Measurements from ENCODE around the gene OR2H2. TPM values are rescaled to one million over a fixed set of nuclear protein-coding genes. Genes with fewer than 3 reads are reported as not detected.

Gene OR2H2
- total RNA-seq, 1 experiment from 2014 or later = not detected

DNA sequence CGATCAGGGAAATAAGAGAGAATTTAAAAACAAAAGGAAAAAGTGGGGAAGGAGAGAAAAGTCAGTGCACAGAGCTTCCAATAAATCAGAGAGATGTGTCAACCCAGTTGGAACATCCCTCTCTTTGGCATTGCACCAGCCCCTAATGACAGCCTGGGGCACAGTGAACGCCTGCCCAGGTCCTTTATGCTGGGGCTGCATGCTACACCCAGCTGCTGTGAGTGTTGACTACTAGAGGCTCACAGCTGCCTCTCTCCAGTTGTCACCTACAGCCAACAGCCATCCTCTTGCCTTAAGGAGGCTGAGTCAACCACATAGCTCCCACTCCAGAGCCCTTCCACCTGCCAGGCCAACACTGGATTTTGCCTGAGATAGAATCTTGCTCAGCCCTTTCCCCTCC is 19.0 kb downstream of the OR2H2 start:
- H3K4me3 ChIP-seq (ENCODE audit: insufficient read depth, low read depth, low read length) = no peak overlapping the region
- no peaks in the 10 kb centered on the region for H3K27me3 ChIP-seq (ENCODE audit: control insufficient read depth, insufficient read depth, low read length)
- DNase-seq = no peak
- peaks cover 70% of the 10 kb centered on the region for H3K36me3 ChIP-seq (replicated peaks; ENCODE audit: control insufficient read depth, insufficient read depth, low read length)

DNA sequence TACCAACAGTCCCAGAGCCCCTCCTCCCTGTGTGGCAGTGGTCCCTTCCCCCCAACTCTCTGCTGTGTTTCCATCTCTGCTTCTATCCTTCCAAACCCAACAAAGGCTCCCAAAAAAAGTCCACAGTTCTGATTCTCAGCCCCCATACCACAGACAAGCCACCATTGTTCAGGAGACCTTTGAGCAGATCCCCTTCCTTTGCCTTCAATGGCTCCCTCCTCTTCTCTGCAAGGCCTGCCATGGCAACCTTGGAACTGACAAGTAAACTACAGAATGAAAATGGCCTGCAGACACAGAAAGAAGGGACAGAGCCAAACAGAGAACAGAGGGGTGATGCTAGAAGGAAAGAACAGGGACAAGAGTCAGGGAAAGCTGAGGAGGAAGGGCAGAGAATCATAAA is 23.2 kb downstream of the OR2H2 start:
- no peak for DNase-seq
- peaks cover 74% of the 10 kb centered on the region for H3K36me3 ChIP-seq (replicated peaks; ENCODE audit: control insufficient read depth, insufficient read depth, low read length)
- H3K4me3 ChIP-seq (ENCODE audit: insufficient read depth, low read depth, low read length) = no peak overlapping the region
- H3K27me3 ChIP-seq (ENCODE audit: control insufficient read depth, insufficient read depth, low read length) = no peaks in the 10 kb centered on the region

DNA sequence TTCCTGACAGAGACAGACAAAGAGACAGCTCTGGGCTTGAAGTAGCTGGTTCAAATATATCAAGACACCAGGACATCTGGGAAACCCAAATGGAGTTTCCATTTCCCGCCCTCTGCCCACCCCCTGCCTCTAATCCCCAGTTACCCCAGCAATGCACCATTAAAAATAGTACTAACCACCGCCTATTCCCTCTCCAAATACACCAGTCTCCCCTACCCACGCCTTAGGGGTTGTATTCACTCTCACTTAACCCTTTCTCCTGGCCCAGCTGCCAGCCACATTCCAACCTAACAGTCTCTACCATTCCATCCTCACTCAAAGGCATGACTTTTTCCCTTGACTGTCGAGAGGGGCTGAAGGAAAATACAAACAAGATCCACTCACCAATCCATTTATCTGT is 25.6 kb downstream of the OR2H2 start:
- no peaks in the 10 kb centered on the region for H3K27me3 ChIP-seq (ENCODE audit: control insufficient read depth, insufficient read depth, low read length)
- DNase-seq = no peak
- H3K36me3 ChIP-seq (replicated peaks; ENCODE audit: control insufficient read depth, insufficient read depth, low read length) = peaks cover 66% of the 10 kb centered on the region
- no peak overlapping the region for H3K4me3 ChIP-seq (ENCODE audit: insufficient read depth, low read depth, low read length)

DNA sequence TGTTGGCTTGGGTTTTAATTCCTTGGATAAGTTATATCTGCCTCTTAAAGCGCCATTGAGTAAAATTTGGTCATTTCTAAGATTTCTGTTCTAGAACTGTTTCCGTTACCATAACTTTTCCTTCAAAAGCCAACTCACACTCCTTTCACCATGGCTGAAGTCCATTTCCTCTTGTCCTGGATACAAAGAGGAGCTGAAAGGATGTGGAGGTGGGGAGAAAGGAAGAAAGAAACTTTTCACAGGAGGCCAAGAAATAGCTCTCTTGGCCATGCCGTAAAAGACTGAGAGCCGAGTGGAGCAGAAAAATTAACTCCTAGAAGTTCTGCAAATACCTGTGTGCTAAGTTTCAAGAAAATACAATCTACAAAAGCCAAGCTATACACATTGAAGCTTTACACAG is 26.5 kb downstream of the OR2H2 start:
- H3K27me3 ChIP-seq (ENCODE audit: control insufficient read depth, insufficient read depth, low read length) = no peaks in the 10 kb centered on the region
- DNase-seq = no peak
- no peak overlapping the region for H3K4me3 ChIP-seq (ENCODE audit: insufficient read depth, low read depth, low read length)
- H3K36me3 ChIP-seq (replicated peaks; ENCODE audit: control insufficient read depth, insufficient read depth, low read length) = peaks cover 57% of the 10 kb centered on the region

DNA sequence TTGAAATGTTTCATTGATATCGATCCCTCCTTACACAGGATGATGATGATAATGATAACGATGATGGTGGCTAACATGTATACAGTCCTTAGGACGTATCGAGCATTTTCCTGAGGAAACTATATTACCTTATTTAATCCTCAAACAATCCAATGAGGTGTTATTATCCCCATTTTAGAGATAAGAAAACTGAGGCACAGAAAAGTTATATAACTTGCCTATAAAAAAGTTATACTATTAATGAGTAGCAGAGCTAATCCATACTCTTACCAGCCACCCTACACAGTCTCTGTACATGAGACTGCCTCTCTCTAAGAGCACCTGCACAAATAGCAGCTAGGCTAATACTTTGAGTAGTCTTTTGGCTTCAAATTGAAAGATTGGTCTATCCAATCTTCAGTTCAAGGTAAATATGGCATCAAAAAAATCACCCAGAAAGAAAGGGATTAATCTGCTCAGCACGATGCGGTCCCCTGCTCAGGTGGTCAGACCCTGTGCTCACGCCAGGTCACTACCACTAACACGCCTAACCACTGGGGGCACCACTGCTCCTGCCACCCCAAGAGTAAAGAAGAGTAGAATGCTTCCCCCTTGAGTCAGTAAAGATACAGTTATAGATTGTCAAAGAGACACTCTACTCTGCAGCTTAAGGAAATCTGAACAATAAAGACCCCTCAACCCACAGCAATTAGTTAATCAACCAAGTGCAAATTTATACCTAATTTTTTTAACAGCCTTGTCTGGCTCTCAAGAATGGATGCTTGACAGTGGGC is 33.0 kb downstream of the OR2H2 start:
- Histone ChIP-seq H3K36me3 (replicated peaks; ENCODE audit: control insufficient read depth, insufficient read depth, low read length) (peaks cover 46% of the 10 kb centered on the region), H3K27me3 (ENCODE audit: control insufficient read depth, insufficient read depth, low read length) (no peaks in the 10 kb centered on the region), H3K4me3 (ENCODE audit: insufficient read depth, low read depth, low read length) (no peak overlapping the region)
- DNase-seq = peak; percentile 79

DNA sequence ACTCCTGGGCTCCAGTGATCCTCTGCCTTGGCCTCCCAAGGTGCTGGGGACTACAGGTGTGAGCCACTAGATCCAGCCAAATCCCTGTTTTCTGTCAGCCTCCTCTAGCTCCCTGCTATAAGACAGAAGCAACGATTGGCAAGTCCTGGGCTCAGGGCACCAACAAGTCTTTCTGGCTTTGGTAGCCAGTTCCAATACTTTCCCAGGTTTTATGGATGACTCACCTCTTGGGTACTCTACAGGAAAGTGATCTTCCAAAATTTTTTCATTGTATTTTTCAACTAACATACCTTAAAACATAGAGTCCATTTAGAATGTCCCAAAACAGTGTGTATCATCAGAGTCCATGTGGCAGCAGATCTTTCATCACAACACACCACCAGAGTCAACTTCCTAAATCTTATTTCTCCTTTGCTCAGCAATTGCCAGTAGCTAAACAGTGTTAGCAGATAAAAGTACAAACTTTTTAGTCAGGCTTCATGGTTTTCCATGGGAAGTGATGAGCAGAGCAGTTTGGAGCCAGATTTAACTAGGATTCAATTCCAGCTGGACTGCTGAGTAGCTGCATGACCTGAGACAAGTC is 34.7 kb downstream of the OR2H2 start:
- H3K36me3 ChIP-seq (replicated peaks; ENCODE audit: control insufficient read depth, insufficient read depth, low read length) = peaks cover 46% of the 10 kb centered on the region

DNA sequence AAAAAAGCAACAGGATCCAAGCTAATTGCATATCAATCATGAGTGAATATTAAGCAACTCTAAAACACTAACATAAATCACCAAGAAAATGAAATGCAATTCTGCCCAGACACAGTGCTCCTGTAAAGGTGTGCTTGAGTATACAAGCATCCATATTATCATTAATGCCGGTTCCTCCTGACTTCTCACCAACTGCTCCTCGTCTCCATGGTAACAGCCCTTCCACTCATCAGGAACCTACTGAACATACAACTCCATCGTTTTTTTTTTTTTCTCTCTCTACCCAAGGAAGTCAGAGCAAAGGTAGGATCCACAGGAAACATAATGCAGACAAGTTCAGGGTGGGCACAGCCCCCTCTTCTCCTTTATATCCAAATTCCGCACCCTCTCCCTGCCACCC is 35.7 kb downstream of the OR2H2 start:
- Histone ChIP-seq H3K4me3 (ENCODE audit: insufficient read depth, low read depth, low read length) (no peak overlapping the region), H3K36me3 (replicated peaks; ENCODE audit: control insufficient read depth, insufficient read depth, low read length) (peaks cover 46% of the 10 kb centered on the region), H3K27me3 (ENCODE audit: control insufficient read depth, insufficient read depth, low read length) (no peaks in the 10 kb centered on the region)
- no peak for DNase-seq

More for the DNA sequence above, 34.7 kb downstream of the OR2H2 start:
- no peak for DNase-seq
- Histone ChIP-seq H3K4me3 (ENCODE audit: insufficient read depth, low read depth, low read length) (no peak overlapping the region), H3K27me3 (ENCODE audit: control insufficient read depth, insufficient read depth, low read length) (no peaks in the 10 kb centered on the region)

DNA sequence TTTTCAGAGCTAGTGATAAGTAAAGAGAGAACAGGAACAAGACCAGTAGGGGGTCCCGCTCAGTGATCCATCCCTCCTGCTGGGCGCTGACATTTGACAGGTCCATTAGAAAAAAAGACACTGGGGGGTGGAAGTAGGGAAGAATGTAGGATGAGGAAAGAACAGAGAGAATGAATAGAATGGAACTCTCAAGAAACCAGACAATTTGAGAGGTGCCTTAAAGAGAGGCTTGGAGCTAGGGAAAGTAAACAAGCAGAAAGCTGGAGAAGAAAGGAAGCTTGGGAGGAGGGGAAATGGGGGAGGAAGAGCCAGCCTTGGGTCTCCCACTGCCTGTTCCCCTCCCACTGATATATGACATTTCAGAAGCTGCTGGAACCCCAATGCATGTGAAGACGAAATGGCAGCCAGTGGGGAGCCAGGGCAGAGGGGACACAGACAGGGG is 39.6 kb downstream of the OR2H2 start:
- H3K4me3 ChIP-seq (ENCODE audit: insufficient read depth, low read depth, low read length) = no peak overlapping the region
- peak; percentile 47 for DNase-seq
- H3K36me3 ChIP-seq (replicated peaks; ENCODE audit: control insufficient read depth, insufficient read depth, low read length) = peaks cover 34% of the 10 kb centered on the region
- no peaks in the 10 kb centered on the region for H3K27me3 ChIP-seq (ENCODE audit: control insufficient read depth, insufficient read depth, low read length)

DNA sequence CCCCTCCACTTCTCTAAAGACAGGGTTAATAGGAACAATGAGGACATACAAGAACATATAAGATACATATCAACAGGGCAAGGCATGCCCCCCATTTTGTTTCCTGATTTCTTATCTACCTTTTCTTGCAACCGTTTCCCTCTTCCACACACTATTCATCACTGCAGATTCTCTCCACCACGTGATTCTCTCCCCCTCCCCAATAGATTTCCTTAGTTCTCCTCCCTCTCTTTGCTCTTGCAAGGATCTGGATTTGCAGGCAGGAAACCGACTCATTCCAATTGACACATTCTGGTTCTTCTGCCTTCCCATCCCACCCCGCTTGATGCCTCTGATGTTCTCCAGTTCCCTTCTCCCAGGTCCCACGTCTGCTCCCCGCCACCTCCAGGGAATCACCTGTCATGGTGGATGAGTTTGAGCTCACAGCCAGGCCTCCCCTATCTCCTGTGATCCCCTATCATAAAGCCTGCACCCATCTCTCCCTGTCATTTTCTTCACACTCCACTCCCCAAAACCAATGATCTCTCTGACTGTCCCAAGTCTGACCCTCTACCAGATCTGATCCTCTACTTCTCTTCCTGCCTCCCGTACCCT is 40.5 kb downstream of the OR2H2 start:
- no peak for DNase-seq
- H3K4me3 ChIP-seq (ENCODE audit: insufficient read depth, low read depth, low read length) = peak overlapping the region; percentile 16; the same call in 1 of the 2 replicates

DNA sequence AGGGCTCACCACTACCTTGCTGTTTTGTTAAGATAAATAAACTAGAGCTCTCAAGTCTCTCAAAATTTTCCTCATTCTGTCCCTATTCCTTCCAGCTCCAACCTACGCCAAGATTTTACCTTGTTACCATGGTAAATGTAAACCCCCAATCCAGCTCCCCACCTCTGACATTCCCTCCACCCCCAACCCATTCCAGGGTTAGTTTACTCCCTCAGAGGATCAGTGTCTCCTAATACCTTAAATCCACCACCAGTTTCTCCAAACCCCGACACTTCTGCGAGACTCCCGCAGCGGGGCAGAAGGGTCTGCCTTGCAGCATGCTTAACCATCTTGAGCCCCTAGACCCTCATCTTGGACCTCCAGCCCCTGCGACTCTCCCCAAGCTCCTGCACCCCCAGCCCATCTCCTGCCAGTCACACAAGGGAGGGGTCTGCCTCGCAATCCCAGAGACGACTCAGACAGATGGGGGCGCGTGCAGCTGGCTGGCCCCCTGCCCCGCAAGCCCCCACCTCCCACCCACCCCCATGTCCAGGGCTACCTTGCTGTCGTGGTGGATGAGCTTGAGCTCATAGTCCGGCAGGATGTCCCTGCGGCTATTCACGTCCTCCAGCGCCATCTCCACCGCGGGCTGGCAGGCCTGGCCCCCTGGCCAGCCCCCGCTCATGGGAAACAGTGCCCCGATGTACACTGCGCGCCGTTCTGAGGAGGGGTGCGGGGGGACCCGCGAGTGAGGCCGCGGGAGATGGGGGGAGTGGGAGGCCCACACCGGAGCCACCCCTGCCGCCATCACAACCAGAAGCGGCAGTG is 42.2 kb downstream of the OR2H2 start:
- Histone ChIP-seq H3K36me3 (replicated peaks; ENCODE audit: control insufficient read depth, insufficient read depth, low read length) (peaks cover 14% of the 10 kb centered on the region), H3K4me3 (ENCODE audit: insufficient read depth, low read depth, low read length) (peak overlapping the region; percentile 67), H3K27me3 (ENCODE audit: control insufficient read depth, insufficient read depth, low read length) (no peaks in the 10 kb centered on the region; the same call in 1 of the 2 replicates)
- peak; percentile 76 for DNase-seq

More for the DNA sequence above, 40.5 kb downstream of the OR2H2 start:
- Histone ChIP-seq H3K27me3 (ENCODE audit: control insufficient read depth, insufficient read depth, low read length) (no peaks in the 10 kb centered on the region; the same call in 1 of the 2 replicates), H3K36me3 (replicated peaks; ENCODE audit: control insufficient read depth, insufficient read depth, low read length) (peaks cover 27% of the 10 kb centered on the region)

DNA sequence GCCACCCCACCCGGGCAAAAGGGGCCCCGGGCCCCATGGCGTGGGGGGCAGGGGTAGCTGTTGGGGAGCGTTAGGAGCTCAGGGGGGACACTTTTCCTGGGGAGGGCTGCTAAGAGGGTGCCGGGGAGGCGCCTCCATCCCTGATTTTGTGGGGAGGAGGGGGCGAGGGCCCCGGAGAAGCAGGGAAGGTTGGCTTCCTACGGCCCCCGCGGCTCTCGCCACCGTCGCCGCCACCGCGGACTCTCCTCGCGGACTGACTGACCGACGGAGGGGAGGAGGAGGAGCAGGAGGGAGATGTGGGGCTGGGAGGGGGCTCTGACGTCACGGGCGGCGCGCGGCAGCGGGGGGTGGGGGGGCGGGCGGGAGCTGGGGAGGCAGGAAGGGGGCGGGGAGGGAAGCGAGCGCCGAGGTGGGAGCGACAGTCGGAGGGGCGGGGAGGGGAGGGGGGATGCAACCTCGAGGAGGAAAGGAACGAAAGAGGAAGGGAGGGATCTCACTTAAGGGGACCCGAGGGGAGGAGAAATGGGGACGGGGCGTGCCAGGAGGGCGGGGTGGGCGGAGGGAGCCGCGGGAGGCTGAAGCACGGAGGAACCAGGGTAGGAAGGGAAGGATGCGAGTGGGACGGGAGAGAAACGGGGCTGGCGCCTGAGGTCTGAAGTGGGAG is 43.0 kb downstream of the OR2H2 start:
- Histone ChIP-seq H3K4me3 (ENCODE audit: insufficient read depth, low read depth, low read length) (peak overlapping the region; percentile 67), H3K27me3 (ENCODE audit: control insufficient read depth, insufficient read depth, low read length) (no peaks in the 10 kb centered on the region; the same call in 1 of the 2 replicates), H3K36me3 (replicated peaks; ENCODE audit: control insufficient read depth, insufficient read depth, low read length) (peaks cover 11% of the 10 kb centered on the region)
- DNase-seq = peak; percentile 97

DNA sequence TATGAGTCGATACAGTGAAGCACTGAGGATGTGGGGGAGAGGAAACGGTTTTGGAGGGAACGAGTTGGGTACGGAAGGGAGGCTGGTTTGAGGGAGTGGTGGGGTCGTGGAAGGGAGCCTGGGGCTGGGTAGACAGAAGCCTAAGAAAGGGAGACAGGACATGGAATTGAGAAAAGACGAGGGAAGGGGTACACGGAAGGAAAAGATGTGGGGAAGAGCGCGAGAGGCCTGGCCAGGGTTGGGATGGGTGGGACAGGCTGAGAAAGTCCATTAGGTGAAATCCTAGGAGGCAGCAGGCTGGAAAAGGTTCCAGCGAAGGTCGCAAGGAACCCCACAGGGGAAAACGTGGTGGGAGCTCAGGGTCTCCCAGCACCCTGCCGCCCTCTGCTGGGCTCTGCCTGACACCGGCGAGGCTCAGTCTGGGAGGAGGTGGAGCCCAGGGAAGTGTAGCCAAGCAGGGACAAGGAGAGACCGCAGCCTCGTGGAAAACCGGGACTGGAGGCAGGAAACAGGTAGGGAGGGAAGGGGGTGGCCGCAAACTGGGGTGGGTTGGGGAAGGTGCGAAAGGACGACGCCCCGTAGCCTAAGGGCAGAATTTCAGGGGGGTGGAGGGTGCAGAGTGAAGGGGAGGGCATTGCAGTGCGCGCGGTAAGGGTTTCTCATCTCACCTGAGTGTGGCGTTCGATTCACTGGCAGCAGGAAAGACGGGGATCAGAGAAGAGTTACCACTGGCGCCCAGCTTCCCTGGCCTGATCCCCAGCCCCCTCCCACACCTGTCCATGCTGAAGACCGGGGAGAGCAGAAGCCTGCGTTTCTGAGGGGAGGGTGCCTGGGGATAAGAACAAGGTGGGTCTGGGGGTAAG is 43.7 kb downstream of the OR2H2 start:
- peaks cover 3% of the 10 kb centered on the region for H3K36me3 ChIP-seq (replicated peaks; ENCODE audit: control insufficient read depth, insufficient read depth, low read length)
- H3K4me3 ChIP-seq (ENCODE audit: insufficient read depth, low read depth, low read length) = peak overlapping the region; percentile 62
- H3K27me3 ChIP-seq (ENCODE audit: control insufficient read depth, insufficient read depth, low read length) = no peaks in the 10 kb centered on the region; the same call in 1 of the 2 replicates
- peak; percentile 91 for DNase-seq

DNA sequence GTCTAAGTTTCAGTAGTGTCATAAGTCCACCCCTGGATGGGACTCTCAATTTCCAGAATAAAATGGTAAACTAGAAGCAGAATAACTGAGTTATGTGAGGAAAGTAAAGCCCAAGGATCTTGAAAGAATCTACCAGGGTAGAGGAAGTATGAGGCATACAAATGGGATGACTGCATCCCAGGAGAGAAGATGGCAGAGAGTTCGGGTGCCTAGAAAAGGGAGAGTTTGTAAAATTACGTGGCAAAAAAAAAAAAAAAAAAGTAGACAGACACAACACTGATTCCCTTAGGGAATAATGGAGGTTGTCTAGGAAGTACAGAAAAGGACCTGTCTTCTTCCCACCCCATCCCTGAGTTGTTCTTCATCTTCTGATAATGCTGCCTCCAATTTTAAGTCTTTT is 44.6 kb downstream of the OR2H2 start:
- Histone ChIP-seq H3K4me3 (ENCODE audit: insufficient read depth, low read depth, low read length) (no peak overlapping the region), H3K27me3 (ENCODE audit: control insufficient read depth, insufficient read depth, low read length) (no peaks in the 10 kb centered on the region; the same call in 1 of the 2 replicates), H3K36me3 (replicated peaks; ENCODE audit: control insufficient read depth, insufficient read depth, low read length) (no peaks in the 10 kb centered on the region; the same call in 1 of the 2 replicates)
- no peak for DNase-seq

Measured in H7 (cell line).